T-cell (primary cell): ENCODE results near the gene FREM1. TPM values are rescaled to one million over a fixed set of nuclear protein-coding genes. Genes with fewer than 3 reads are reported as not detected.

Experiments
- ATAC-seq, 4 experiments: fragments of 200-7000 bp in 3 of 4; fragments of 150-1000 bp in 1 of 4; cut with Tn5 transposase; replicated peaks in 1 of 4; 1 replicate in 3 of 4; 2 replicates in 1 of 4; pipeline ENCODE4 v1.10.0; 2021; ENCODE audit warnings: moderate library complexity in 3 of 4, mild to moderate bottlenecking in 2 of 4, moderate number of reproducible peaks in 1 of 4
- CTCF ChIA-PET, 2 donors: fragments of 300-600 bp; sonication (Branson Sonifier 250); formaldehyde crosslinking; loops; one replicate each; lab custom pipeline; 2022; ENCODE audit warnings: antibody characterized with exemption in 2 of 2; lab: Charles Lee
- POLR2A ChIA-PET, 2 donors: fragments of 300-600 bp; sonication (Branson Sonifier 250); formaldehyde crosslinking; loops; one replicate each; lab custom pipeline; 2022; ENCODE audit warnings: antibody characterized with exemption in 2 of 2; lab: Charles Lee
- DNase-seq, 35 experiments: peaks; one replicate each; pipeline versions ENCODE4 v3.0.0 to v3.0.0-alpha.2; 2013 to 2023
- H3K27ac ChIP-seq: one replicate; pipeline ENCODE4 v1.5.1; 2013; ENCODE audit warnings: low read length
- H3K27me3 ChIP-seq, 2 experiments: replicated peaks in 1 of 2; 1 replicate in 1 of 2; 2 replicates in 1 of 2; pipeline versions ENCODE4 v1.6.1 to v1.7.0; 2013; ENCODE audit warnings: low read length in 1 of 2, mixed read lengths in 1 of 2; ENCODE audit not compliant: control insufficient read depth in 2 of 2, insufficient read depth in 2 of 2; ENCODE audit errors: extremely low read depth in 1 of 2
- H3K36me3 ChIP-seq, 2 donors: 1 replicate in 1 of 2; 2 replicates in 1 of 2; pipeline versions ENCODE4 v1.6.1 to v1.7.0; 2013; ENCODE audit warnings: low read length in 1 of 2; ENCODE audit not compliant: control insufficient read depth in 2 of 2, insufficient read depth in 1 of 2; ENCODE audit errors: extremely low read depth in 1 of 2
- H3K4me1 ChIP-seq, 2 experiments: 1 replicate in 1 of 2; 2 replicates in 1 of 2; pipeline versions ENCODE4 v1.6.1 to v1.7.0; 2013; ENCODE audit warnings: low read length in 2 of 2, mixed read lengths in 1 of 2; ENCODE audit not compliant: insufficient read depth in 2 of 2, control insufficient read depth in 1 of 2; ENCODE audit errors: extremely low read depth in 1 of 2
- H3K4me3 ChIP-seq, 2 donors: 1 replicate in 1 of 2; 2 replicates in 1 of 2; pipeline versions ENCODE4 v1.5.1 to v1.7.0; 2013; ENCODE audit warnings: mild to moderate bottlenecking in 2 of 2, low read length in 1 of 2, moderate library complexity in 1 of 2; ENCODE audit not compliant: control insufficient read depth in 1 of 2; ENCODE audit errors: extremely low read depth in 1 of 2
- H3K9me3 ChIP-seq: 2 replicates; pipeline ENCODE4 v1.7.0; 2013
- H3K27ac Mint-ChIP-seq, 2 donors: one replicate each; pipeline ENCODE4 v1.8.0; 2020 to 2021; ENCODE audit warnings: mild to moderate bottlenecking in 2 of 2, mixed read lengths in 2 of 2
- H3K27me3 Mint-ChIP-seq, 2 donors: one replicate each; pipeline ENCODE4 v1.8.0; 2021 to 2022; ENCODE audit warnings: mixed read lengths in 2 of 2
- H3K36me3 Mint-ChIP-seq: one replicate; pipeline ENCODE4 v1.8.0; 2021; ENCODE audit warnings: mixed read lengths
- H3K4me1 Mint-ChIP-seq, 3 donors: one replicate each; pipeline ENCODE4 v1.8.0; 2020 to 2022; ENCODE audit warnings: mixed read lengths in 3 of 3, mild to moderate bottlenecking in 1 of 3
- H3K4me3 Mint-ChIP-seq, 3 donors: one replicate each; pipeline ENCODE4 v1.8.0; 2020 to 2022; ENCODE audit warnings: mild to moderate bottlenecking in 3 of 3, mixed read lengths in 3 of 3, moderate library complexity in 3 of 3
- H3K9me3 Mint-ChIP-seq, 3 donors: one replicate each; pipeline ENCODE4 v1.8.0; 2020 to 2022; ENCODE audit warnings: mixed read lengths in 3 of 3
- WGBS: methylation state at CpG from one replicate; pipeline ENCODE4 v1.1.5; 2013; ENCODE audit warnings: missing lambda C conversion rate; ENCODE audit not compliant: insufficient coverage; 5-methylcytosine and 5-hydroxymethylcytosine counted together
- total RNA-seq, 35 experiments: library from RNA in 6 of 35; stranded (reverse) in 6 of 35; fragments of 120-200 nt in 1 of 35; gene quantifications; one replicate each; pipeline versions ENCODE4 v1.2.1 to v1.2.4 and lab custom pipeline; 2013 to 2026

Gene FREM1
- total RNA-seq, 5 donors from 2014 or later (not counting 1 experiment from before 2014, with no cell fraction given): 0.26 to 0.76 (median 0.39) TPM; not detected in 1

DNA sequence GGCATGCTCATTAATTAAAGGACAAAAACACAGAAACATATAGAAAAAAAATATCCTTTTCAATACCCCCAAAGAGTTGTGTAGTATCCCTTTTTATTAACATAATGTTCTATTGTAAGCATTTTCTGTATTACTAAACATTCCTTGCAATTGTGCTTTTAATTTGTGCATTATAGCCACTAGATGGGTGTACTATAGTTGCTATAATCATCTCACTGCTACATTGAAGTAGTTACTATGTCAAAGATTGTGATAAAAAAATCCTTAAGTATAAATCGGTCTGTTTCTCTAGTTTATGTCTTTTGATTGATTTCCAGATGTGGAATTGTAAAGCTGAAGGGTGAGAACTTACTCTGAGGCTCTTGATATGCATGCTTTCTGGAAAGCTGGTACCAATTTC is 21.4 kb downstream of the FREM1 start:
- no peaks in the 10 kb centered on the region for H3K27me3 Mint-ChIP-seq
- WGBS: no CpG with 5 or more reads among the region's 1 CpG
- ATAC-seq: no peak

DNA sequence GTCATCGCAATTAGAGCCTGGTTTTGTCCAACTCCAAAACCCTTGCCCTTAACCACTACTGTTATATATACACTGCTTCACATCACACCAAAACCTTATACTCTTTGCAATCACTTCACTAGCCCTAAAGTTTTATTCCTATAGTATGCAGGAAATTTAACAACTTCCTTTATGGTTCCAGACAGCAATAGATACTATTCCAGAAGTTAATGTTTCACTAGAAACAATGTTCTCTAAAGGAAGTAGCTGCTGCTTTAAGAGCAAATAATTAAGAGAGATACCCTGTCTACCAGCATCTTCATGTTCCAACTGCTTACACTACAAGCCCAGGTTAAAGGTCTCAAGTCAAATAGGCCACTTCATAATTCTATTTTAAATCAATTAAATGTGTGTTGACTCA is 22.0 kb downstream of the FREM1 start:
- Mint-ChIP-seq H3K4me3 (no peak overlapping the region), H3K4me1 (no peaks in the 10 kb centered on the region), H3K27ac (no peak overlapping the region), H3K36me3 (no peaks in the 10 kb centered on the region), H3K27me3 (no peaks in the 10 kb centered on the region), H3K9me3 (no peaks in the 10 kb centered on the region)
- POLR2A ChIA-PET: no interaction called here
- Histone ChIP-seq H3K4me3 (no peak overlapping the region), H3K27me3 (peaks cover 0 to 2% of the 10 kb centered on the region in 2 experiments), H3K36me3 (no peaks in the 10 kb centered on the region), H3K27ac (no peak overlapping the region), H3K9me3 (no peaks in the 10 kb centered on the region), H3K4me1 (no peaks in the 10 kb centered on the region)
- WGBS: no CpG with 5 or more reads among the region's 1 CpG
- DNase-seq (no peak), ATAC-seq (no peak)
- CTCF ChIA-PET: no interaction called here

More for the DNA sequence above, 21.4 kb downstream of the FREM1 start:
- Mint-ChIP-seq H3K4me1 (no peaks in the 10 kb centered on the region), H3K4me3 (no peak overlapping the region), H3K36me3 (no peaks in the 10 kb centered on the region), H3K27ac (no peak overlapping the region), H3K9me3 (no peaks in the 10 kb centered on the region)
- Histone ChIP-seq H3K36me3 (no peaks in the 10 kb centered on the region), H3K4me3 (no peak overlapping the region), H3K27me3 (peaks cover 0 to 2% of the 10 kb centered on the region in 2 experiments), H3K27ac (no peak overlapping the region), H3K4me1 (no peaks in the 10 kb centered on the region), H3K9me3 (no peaks in the 10 kb centered on the region)
- no peak for DNase-seq
- ChIA-PET CTCF (no interaction called here), POLR2A (no interaction called here)

DNA sequence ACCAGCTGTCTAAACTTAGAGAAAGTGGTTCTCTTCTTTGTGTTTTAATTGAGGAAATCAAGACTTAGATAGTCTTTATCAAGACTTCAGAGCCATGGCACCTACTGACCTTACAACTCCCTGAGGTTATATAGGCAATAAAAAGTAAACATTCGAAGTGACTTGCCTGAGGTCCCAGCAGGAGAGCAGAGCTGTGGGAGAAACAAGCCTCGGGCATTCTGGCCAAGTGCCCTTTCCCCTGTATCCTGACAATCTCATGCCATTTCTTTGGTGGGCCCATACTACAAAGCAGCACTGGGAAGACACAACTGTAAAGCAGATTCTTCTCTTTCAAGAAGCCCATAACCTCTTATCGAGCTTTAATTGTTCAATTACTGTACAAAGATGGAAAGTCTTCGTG is 23.1 kb downstream of the FREM1 start:
- Mint-ChIP-seq H3K27ac (no peak overlapping the region), H3K27me3 (no peaks in the 10 kb centered on the region), H3K9me3 (no peaks in the 10 kb centered on the region), H3K4me3 (no peak overlapping the region), H3K36me3 (no peaks in the 10 kb centered on the region), H3K4me1 (no peaks in the 10 kb centered on the region)
- Histone ChIP-seq H3K9me3 (no peaks in the 10 kb centered on the region), H3K27ac (no peak overlapping the region), H3K4me1 (no peaks in the 10 kb centered on the region), H3K27me3 (peaks cover 0 to 2% of the 10 kb centered on the region in 2 experiments), H3K36me3 (no peaks in the 10 kb centered on the region), H3K4me3 (no peak overlapping the region)
- no peak for DNase-seq
- WGBS: 88% methylated on average over 2 of the region's 4 CpGs
- ATAC-seq: no peak
- ChIA-PET CTCF (interaction anchor here (0.6 to 0.7 kb wide), 3 partner anchors 177 to 1734 kb away, joined by 3 to 8 read pairs (median 6); no protein-coding TSS in a partner anchor), POLR2A (interaction anchor here in 1 of 2 donors (0.6 kb wide), 1 partner anchor 43 kb away, joined by 3 read pairs; no protein-coding TSS in a partner anchor)

DNA sequence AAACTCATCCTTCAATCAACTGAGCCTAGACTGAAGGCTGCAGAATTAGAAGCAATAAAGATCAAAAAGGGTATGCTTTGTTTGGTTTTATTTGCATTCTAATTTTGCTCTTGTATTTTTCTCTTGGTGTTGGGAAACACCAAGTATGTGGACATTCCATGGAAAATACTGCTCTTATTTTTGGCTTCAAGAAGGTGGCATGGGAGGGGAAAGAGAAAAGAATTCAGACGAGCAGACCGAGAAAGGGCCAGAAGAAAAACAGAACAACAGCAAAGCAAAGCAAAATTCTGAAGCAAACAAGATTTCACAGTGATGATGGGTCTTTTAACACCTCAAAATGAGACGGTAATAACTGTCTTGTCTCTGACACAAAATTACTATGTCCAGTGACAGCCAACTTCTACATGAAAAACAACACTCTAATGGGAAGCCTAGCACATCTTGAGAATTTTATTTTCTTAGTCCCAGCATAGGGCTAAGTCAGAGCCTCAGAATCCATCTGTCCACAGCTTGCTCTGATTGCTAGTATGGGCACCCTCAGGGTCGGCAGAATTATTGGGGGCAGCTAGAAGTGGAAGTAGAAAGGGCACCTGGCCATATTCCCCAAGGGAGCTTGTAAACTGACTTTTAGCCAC is 26.8 kb downstream of the FREM1 start:
- Histone ChIP-seq H3K27me3 (peaks cover 0 to 2% of the 10 kb centered on the region in 2 experiments), H3K27ac (no peak overlapping the region), H3K4me3 (no peak overlapping the region), H3K36me3 (no peaks in the 10 kb centered on the region), H3K4me1 (no peaks in the 10 kb centered on the region), H3K9me3 (no peaks in the 10 kb centered on the region)
- Mint-ChIP-seq H3K27ac (no peak overlapping the region), H3K36me3 (no peaks in the 10 kb centered on the region), H3K27me3 (peaks cover 2 to 5% of the 10 kb centered on the region in 2 donors), H3K4me3 (no peak overlapping the region), H3K9me3 (no peaks in the 10 kb centered on the region), H3K4me1 (no peaks in the 10 kb centered on the region)
- 83% methylated on average over 2 of the region's 4 CpGs for whole genome bisulfite sequencing
- POLR2A ChIA-PET: no interaction called here
- CTCF ChIA-PET: no interaction called here
- no peak for DNase-seq
- ATAC-seq: no peak

DNA sequence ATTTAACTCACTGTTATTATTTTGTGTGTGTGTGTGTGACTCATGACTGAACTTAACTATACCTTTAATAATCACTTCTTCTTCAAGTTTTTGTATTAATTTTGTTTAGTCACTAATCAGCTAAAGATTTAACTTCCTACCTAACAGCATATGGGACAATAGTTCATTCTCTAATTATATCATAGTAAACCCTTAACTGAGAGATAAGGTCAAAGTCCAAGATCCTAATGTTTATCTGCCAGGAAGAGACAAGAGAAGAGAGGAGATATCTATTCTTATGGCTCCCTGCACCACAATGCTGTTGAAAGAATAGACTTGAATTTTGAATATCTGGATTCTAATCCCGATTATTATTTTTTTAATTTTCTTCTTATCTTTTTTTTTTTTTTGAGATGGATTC is 28.1 kb downstream of the FREM1 start:
- H3K4me3 ChIP-seq: no peak overlapping the region
- ATAC-seq (no peak), DNase-seq (no peak)
- no peaks in the 10 kb centered on the region for H3K36me3 ChIP-seq
- no peak overlapping the region for H3K27ac ChIP-seq
- no peaks in the 10 kb centered on the region for H3K4me1 ChIP-seq
- Mint-ChIP-seq H3K4me3 (no peak overlapping the region), H3K36me3 (no peaks in the 10 kb centered on the region), H3K27me3 (peaks cover 5 to 15% of the 10 kb centered on the region in 2 donors), H3K9me3 (peaks cover 0 to under 1% (median 0%) of the 10 kb centered on the region in 3 donors), H3K27ac (no peak overlapping the region), H3K4me1 (no peaks in the 10 kb centered on the region)
- H3K9me3 ChIP-seq: no peaks in the 10 kb centered on the region
- no CpG with 5 or more reads among the region's 1 CpG for WGBS
- peaks cover 0 to 2% of the 10 kb centered on the region in 2 experiments for H3K27me3 ChIP-seq
- ChIA-PET POLR2A (no interaction called here), CTCF (no interaction called here)

DNA sequence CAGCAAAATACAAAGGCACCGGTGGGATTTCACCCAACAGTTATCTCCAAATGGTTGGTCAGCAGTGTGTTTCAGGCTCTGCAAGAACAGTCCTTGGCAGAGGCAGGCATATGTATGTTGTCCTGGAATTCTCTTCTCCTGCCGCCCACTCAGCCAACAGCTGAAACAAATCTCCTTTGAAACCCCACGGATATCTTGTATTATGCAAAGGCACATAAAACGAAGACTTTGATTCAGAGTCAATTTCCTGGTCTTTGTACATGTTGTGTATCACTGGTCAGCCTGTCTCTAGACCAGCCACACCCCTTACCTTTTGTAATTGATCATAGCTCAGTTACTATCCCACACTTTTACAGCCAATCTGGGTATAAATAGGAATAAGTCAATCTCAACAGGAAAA is 29.2 kb downstream of the FREM1 start:
- Histone ChIP-seq H3K36me3 (no peaks in the 10 kb centered on the region), H3K4me1 (no peaks in the 10 kb centered on the region), H3K9me3 (no peaks in the 10 kb centered on the region), H3K27ac (no peak overlapping the region), H3K4me3 (no peak overlapping the region), H3K27me3 (no peaks in the 10 kb centered on the region)
- H3K4me1 Mint-ChIP-seq: no peaks in the 10 kb centered on the region
- no peaks in the 10 kb centered on the region for H3K36me3 Mint-ChIP-seq
- DNase-seq: no peak
- H3K9me3 Mint-ChIP-seq: peaks cover 0 to 4% (median 0%) of the 10 kb centered on the region in 3 donors
- WGBS: 100% methylated on average over 1 of the region's 4 CpGs
- H3K4me3 Mint-ChIP-seq: no peak overlapping the region
- ATAC-seq: no peak
- no peak overlapping the region for H3K27ac Mint-ChIP-seq
- H3K27me3 Mint-ChIP-seq: peaks cover 7 to 21% of the 10 kb centered on the region in 2 donors
- ChIA-PET POLR2A (no interaction called here), CTCF (no interaction called here)
